Brain microvascular endothelial cell (primary cell): ENCODE measurements around the gene ARPP21.
"Not testable (repeated sequence)": the region's sequence is repeated elsewhere in the genome, so short reads cannot be mapped to it uniquely, and the experiment has no call there.

Source experiments
- DNase-seq: peaks from one replicate; pipeline ENCODE4 v3.0.0-alpha.2; 2020
- H3K27ac ChIP-seq: fragments of 250-450 bp; sonication (Bioruptor Pico); 2 replicates; pipeline ENCODE4 v1.5.1; 2020; ENCODE audit warnings: mild to moderate bottlenecking, moderate library complexity
- H3K27me3 ChIP-seq: fragments of 250-450 bp; sonication (Bioruptor Pico); replicated peaks from 2 replicates; pipeline ENCODE4 v1.5.1; 2020; ENCODE audit warnings: mild to moderate bottlenecking
- H3K36me3 ChIP-seq: fragments of 250-450 bp; sonication (Bioruptor Pico); replicated peaks from 2 replicates; pipeline ENCODE4 v1.5.1; 2020; ENCODE audit warnings: mild to moderate bottlenecking
- H3K4me3 ChIP-seq: 2 replicates; pipeline ENCODE4 v1.5.1; 2011; ENCODE audit warnings: low read depth, mild to moderate bottlenecking, control low read depth, low read length, moderate library complexity
- in situ Hi-C: cut with HindIII; loops from 2 replicates; pipeline ENCODE4 v1.10.0; 2017; ENCODE audit warnings: low sequenced_read_pairs, low pct_ligation_motif_present
- TF ChIP-seq, protein P1 (sequence below): IDR thresholded peaks from 2 replicates; pipeline ENCODE4 v1.5.1; 2011; ENCODE audit warnings: low read depth, mild to moderate bottlenecking, moderate library complexity, low read length, control low read depth, inconsistent platforms; ENCODE audit errors: missing control alignments

ARPP21 gene

DNA sequence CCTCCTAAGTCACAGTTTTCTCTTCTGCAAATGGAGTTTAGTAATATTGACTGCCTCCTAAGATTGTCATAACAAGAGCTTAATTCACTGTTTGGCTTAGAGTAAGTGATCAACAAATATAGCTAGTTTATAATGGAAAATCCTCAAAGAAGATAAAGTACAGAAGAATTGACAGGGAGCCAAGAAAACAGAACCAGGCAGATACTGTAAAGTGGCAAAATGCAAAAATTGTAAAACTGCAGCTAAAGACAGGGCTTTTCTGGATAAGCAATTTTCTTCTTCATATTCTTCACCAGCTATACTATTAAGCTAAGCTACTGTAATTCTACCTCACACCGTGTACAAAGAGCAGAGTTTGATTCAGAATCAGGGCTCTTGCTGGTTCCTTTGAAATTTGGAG lies 148.6 kb downstream of the ARPP21 start:
- H3K36me3 ChIP-seq, result no peaks in the 10 kb centered on the region
- DNase-seq, result no peak
- in situ Hi-C loops, result no loop called here
- no peak overlapping the region for H3K4me3 ChIP-seq
- TF ChIP-seq, protein P1, sequence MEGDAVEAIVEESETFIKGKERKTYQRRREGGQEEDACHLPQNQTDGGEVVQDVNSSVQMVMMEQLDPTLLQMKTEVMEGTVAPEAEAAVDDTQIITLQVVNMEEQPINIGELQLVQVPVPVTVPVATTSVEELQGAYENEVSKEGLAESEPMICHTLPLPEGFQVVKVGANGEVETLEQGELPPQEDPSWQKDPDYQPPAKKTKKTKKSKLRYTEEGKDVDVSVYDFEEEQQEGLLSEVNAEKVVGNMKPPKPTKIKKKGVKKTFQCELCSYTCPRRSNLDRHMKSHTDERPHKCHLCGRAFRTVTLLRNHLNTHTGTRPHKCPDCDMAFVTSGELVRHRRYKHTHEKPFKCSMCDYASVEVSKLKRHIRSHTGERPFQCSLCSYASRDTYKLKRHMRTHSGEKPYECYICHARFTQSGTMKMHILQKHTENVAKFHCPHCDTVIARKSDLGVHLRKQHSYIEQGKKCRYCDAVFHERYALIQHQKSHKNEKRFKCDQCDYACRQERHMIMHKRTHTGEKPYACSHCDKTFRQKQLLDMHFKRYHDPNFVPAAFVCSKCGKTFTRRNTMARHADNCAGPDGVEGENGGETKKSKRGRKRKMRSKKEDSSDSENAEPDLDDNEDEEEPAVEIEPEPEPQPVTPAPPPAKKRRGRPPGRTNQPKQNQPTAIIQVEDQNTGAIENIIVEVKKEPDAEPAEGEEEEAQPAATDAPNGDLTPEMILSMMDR, result no peak
- H3K27ac ChIP-seq, result no peak overlapping the region
- no peaks in the 10 kb centered on the region for H3K27me3 ChIP-seq

DNA sequence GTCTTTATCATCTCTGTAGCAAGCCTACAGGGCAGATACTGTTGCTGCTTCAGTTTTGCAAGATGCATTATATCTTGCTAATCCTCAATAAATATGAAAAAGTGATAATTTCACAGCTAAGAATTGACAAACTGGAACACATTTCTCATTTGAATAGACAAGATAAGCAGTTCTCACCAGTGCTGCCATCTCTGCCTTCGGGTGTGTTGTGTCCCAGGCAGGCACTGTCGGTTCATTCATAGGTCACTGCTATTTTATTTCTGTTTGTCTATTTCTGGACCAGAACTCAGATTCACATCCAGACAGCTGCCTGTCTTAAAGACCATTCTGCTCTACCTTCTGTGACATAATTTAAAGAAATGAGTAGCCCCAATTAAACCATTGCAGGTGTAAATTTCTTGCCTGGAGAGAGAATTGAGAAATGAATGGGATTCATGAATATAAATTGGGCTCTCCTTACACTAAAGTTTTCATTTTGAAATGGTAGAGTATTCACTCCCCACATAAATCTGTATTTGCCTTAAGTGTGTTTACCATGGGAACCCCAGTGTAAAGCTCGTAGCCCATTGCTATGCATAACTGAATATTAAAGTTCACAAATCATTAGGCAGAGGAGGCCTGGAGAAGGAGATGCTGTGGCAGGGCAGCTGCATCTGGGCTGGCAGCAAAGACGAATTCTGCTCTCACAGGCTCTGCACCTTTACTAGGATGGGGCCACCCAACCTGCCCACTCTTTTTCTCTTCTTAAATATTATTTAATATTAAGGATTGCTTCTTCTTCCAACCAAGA lies 149.9 kb downstream of the ARPP21 start:
- in situ Hi-C loops, result no loop called here
- no peak overlapping the region for H3K4me3 ChIP-seq
- DNase-seq, result no peak
- TF ChIP-seq, protein P1, result no peak
- no peaks in the 10 kb centered on the region for H3K36me3 ChIP-seq
- no peak overlapping the region for H3K27ac ChIP-seq
- no peaks in the 10 kb centered on the region for H3K27me3 ChIP-seq

- no peak for DNase-seq
- no peaks in the 10 kb centered on the region for H3K36me3 ChIP-seq
- no peak overlapping the region for H3K4me3 ChIP-seq
- no peak overlapping the region for H3K27ac ChIP-seq
- TF ChIP-seq, protein P1, result no peak
- in situ Hi-C loops, result no loop called here
- H3K27me3 ChIP-seq, result no peaks in the 10 kb centered on the region
Observed at GRCh38 chr3:35790764-35791163, 151.4 kb downstream of the ARPP21 start.

GRCh38 chr3:35793667-35794066 lies 154.3 kb downstream of the ARPP21 start:
- DNase-seq, result peak; percentile 59
- in situ Hi-C loops, result no loop called here
- TF ChIP-seq, protein P1, result no peak
- H3K27ac ChIP-seq, result no peak overlapping the region
- H3K4me3 ChIP-seq, result no peak overlapping the region
- no peaks in the 10 kb centered on the region for H3K36me3 ChIP-seq
- H3K27me3 ChIP-seq, result no peaks in the 10 kb centered on the region

DNA sequence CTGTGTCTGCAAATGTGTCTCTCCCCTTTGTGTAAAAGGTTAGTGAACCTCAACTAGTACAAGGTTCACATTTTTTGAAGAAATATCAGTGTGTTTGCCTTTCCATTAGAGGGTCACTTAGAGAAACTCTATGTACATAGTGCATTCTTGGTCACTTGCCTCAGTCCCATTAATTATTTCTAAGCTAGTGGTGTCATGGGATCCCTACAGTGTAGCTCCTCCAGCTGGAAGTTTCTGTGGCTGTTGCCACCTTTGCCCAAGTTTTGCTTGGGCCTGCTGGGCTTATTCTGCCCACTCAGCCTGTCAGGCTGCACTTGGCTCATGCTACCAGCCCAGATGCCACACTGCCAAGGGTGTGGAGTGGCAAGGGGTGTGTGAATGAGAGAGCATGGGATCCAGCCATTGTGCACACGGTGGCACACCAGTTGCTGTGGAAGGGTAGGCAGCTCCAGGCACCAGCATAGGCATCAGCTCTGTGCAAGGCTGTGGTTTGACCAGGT lies 161.7 kb downstream of the ARPP21 start:
- Histone ChIP-seq H3K4me3 (no peak overlapping the region), H3K36me3 (no peaks in the 10 kb centered on the region), H3K27me3 (no peaks in the 10 kb centered on the region), H3K27ac (no peak overlapping the region)
- DNase-seq, result no peak
- TF ChIP-seq, protein P1, result no peak
- in situ Hi-C loops, result no loop called here

GRCh38 chr3:35814531-35814930 lies 175.2 kb downstream of the ARPP21 start:
- Histone ChIP-seq H3K27me3 (no peaks in the 10 kb centered on the region), H3K27ac (no peak overlapping the region), H3K4me3 (no peak overlapping the region), H3K36me3 (no peaks in the 10 kb centered on the region)
- DNase-seq, result no peak
- TF ChIP-seq, protein P1, result no peak
- in situ Hi-C loops, result no loop called here

DNA sequence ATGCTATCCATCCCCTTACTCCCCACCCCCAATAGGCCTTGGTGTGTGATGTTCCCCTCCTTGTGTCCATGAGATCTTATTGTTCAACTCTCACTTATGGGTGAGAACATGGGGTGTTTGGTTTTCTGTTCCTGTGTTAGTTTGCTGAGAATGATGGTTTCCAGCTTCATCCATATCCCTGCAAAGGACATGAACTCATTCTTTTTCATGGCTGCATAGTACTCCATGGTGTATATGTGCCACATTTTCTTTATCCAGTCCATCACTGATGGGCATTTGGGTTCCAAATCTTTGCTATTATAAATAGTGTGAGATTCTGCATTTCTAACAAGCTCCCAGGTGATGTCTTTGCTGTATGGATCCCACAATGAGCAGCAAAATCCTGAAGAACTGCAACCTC lies 176.5 kb downstream of the ARPP21 start:
- H3K36me3 ChIP-seq, DNase-seq, H3K4me3 ChIP-seq, H3K27ac ChIP-seq, H3K27me3 ChIP-seq, in situ Hi-C loops: not testable (repeated sequence)
